HG02623 (cell line): ENCODE results near the gene EIF5.

Source experiments
- ATAC-seq: cut with Tn5 transposase; IDR thresholded peaks from one replicate; pipeline ENCODE4 v1.9.1; 2021; ENCODE audit warnings: moderate library complexity; ENCODE audit not compliant: unreplicated experiment

Gene EIF5

DNA sequence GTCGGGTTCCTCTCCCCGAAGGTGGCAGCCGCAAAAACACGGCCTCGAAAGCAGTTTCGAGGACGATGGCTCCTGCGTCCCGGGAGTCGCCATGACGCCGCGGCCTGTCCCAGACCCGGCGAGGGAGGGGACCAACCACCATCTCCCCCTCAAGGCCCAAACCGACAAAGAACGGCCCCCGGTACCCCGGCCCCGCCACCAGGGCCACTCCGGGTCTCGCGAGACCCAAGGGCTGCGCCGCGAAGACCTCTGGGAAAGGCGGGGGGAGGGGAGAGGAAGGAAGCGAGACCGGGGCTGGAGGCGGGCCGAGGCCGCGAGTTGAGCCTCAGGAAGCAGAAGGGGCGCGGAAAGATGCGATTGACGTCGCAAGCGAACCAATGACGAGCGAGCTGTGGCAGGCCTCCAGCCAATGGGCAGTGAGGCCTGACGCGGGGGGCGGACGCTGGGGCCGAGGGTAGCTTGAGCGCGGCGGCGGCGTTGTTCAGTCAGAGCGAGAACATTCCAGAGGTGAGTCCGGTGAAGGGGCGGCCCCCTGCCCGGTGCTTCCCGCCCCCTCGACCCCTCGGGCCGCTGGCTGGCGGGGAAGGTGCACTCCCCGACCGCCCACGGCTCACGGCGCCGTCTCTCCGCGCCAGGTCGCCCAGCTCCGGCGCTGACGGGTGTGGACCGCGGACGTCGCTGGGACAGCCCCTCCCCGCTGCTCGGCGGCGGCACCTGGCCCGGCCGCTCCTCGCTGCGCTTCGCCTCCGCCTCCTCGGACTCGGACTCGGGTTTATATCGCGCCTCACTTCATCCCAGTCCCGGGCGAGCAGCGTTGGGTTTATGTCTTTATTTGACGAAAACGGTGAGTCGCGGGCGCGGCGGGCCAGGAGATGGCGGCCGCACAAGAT, at the start of gene EIF5:
Gene EIF5 (plus strand): TSS at position 484 of the 890 bp plus-strand sequence. CDS start 1,624 bp downstream, outside the sequence.
- peak; percentile 86 for ATAC-seq

GRCh38 chr14:103284574-103285467, 49.2 kb upstream of the EIF5 start:
- ATAC-seq, result no peak

DNA sequence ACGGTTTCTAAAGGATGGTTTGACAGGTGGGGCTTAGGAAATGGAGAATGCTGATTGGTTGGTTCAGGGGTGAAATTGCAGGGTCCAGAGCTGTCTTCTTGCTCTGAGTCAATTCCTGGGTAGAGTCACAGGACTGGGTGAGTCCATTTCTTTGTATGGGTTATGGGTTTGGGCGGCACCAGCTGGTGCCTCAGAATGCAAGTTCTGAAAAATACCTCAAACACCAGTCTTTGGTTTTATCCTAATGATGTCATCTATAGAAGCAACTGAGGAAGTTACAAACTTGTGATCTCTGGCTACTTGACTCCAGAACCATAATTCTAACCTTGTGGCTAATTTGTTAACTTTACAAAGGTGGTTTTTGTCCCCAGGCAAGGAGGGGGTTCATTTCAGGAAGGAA, 47.6 kb upstream of the EIF5 start:
- ATAC-seq, result no peak

DNA sequence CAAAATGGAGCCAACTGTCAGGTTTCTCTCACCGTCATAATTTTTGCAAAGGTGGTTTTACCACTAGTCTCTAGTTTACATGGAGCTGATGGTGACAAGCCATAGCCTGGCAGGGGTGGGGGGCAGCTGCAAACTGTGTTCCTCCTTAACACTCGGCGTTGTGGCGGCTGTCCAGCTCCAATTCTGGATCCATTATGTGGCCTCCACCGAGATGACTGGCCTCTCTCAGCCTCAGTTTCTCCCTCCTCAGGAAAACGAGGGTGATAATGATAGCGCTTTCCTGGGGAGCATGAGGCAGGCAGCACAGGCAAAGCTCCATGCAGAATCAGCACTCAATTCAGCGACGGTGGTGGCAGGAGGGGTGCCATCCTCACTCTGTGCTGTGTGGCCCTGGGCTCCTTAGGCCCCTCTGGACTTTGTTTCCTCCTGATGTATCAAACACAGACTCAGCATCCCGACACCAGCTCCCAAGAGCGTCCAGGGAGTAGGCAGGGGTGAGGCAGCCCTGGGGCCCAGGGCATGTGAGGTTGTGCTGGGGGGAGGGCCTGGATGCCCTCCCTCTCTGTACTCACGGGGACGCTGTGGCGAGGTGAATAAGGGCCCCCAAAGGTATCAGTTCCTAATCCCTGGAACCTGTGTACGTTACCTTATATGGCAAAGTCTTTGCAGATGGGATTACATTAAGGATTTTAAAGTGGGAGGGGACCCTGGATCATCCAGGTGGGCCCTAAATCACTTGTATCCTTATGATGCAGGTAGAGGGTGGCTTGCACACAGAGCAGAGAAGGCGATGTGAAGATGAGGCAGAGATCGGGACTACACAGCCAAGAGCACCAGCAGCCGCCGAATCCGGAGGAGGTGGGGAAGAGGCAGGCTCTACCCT, 46.8 kb upstream of the EIF5 start:
- ATAC-seq, result no peak

DNA sequence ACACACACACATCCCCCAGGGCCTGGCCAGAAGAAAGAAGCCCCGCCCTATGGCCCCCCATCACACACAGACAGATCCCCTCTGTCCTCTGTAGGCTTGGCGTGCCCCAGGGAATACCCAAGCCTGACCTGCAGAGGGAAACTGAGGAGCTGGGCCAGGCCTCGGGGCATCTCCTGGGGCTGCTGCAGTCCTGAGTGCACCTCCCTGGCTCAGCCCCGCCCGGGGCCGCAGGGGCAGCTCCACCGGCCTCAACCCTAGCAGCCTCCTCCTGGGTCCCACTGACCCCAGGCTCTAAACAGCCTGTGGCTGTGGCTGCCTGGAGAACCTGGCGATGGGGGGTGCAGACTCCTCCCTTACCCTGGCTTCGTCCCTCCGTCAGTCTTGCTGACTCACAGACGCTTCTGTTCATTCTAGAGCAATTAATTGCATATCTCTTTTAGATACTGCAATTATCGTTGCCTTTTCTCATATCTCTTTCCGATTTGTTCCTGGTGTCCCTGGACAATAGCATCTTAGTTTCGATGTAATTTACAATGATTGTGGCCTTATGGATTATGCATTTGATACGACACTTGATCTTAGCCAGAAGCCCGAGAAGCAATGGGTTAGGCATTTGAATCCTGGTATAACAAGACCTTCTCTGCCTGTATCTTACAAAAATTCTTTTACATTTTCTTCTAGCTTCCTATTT, 45.8 kb upstream of the EIF5 start:
- no peak for ATAC-seq

- ATAC-seq, result no peak
Measured at GRCh38 chr14:103290056-103290455, 44.0 kb upstream of the EIF5 start.

DNA sequence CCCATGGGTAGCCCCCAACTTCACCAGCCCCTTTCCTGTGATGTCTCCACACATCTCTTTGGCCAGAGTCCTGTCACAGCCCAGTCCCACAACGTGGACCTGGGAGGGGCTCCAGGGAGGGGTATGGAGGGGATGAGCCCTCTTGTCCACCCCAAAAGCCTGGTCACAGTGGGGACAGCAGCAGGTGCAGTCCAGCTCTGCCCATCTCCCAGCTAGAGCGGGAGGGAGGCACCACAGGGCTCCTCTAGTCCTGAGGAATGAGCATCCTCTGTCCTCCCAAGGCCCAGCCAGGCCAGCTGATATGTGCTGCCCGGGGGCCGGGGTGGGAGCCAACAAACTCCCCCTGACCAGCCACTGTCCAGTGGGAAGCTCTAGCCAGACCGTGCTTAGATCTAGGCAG, 43.5 kb upstream of the EIF5 start:
- ATAC-seq, result no peak

GRCh38 chr14:103290961-103291360, 43.1 kb upstream of the EIF5 start:
- ATAC-seq, result no peak

- ATAC-seq, result no peak
Measured at GRCh38 chr14:103292426-103293374, 41.3 kb upstream of the EIF5 start.

DNA sequence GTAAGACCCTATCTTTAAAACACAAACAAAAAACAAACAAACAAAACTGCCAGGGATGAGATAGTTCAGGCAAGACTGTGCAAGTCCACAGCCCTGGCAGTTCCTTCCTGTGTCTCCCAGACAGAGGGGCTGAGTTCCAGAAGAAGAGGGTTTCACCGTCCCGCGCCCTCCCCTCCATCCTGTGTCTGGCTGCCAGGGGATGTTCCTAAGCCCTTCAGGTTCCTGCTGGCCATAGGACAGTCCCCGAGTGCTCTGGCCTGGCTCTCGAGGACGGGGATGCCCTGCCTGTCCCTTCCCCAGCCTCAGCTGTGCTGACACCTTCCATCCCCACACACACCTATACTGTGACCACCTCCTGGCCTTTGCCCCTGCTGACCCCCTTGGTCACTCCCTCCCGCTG, 40.6 kb upstream of the EIF5 start:
- no peak for ATAC-seq

GRCh38 chr14:103294091-103294490, 39.9 kb upstream of the EIF5 start:
- ATAC-seq, result no peak

DNA sequence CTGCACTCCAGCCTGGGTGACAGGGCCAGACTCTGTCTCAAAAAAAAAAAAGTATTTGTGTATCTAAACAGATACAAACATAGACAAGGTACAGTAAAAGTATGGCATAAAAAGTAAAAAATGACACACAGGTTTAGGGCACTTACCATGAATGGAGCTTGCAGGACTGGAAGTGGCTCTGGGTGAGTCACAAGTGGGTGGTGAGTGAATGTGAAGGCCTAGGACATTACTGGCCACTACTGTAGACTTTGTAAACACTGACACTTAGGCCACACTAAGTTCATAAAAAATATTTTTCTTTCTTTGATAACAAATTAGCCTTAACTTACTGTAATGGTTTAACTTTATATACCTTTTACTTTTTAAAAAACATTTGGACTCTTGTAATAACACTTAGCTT, 38.0 kb upstream of the EIF5 start:
- ATAC-seq, result no peak

DNA sequence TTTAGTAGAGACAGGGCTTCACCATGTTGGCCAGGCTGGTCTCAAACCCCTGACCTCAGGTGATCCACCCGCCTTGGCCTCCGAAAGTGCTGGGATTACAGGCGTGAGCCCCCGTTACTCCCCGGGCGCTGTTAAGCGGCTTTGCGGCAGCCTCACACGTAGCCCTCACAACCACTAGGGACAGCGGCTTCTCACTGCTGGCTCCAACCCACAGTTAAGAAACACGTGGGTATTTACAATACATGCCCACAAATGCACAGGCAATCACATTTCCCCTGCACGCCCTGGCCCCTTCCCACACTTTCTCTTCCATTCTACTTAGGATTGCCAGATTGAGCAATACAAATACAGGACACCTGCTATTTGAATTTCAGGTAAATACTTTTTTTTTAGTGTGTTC, 37.0 kb upstream of the EIF5 start:
- ATAC-seq, result no peak

DNA sequence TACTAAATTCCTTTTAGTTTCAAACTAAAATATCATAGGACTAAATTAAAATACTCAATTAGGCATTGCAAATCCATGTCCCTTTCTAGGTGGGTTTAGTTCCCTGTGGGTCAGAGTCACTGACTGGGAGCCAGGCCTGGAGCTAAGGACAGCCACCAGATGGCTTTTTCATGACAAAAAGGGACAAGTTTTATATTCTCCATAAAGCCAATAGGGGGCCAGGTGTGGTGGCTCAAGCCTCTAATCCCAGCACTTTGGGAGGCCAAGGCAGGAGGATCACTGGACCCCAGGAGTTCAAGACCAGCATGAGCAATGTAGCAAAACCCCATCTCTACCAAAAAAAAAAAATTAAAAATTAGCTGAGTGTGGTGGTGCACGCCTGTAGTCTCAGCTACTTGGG, 35.4 kb upstream of the EIF5 start:
- ATAC-seq, result no peak

GRCh38 chr14:103301512-103302354, 32.3 kb upstream of the EIF5 start:
- no peak for ATAC-seq

- ATAC-seq, result no peak
Measured at GRCh38 chr14:103302966-103303365, 31.1 kb upstream of the EIF5 start.

- no peak for ATAC-seq
Measured at GRCh38 chr14:103304706-103305105, 29.3 kb upstream of the EIF5 start.
